NCI-H2029 (cell line): ENCODE data around the gene PDIA6.

ENCODE experiments used
- DNase-seq: peaks from one replicate; lab custom pipeline; 2025; lab: John Stamatoyannopoulos, UW

PDIA6 gene

GRCh38 chr2:10764096-10764785 is 48.3 kb downstream of the PDIA6 start:
- DNase-seq = no peak

DNA sequence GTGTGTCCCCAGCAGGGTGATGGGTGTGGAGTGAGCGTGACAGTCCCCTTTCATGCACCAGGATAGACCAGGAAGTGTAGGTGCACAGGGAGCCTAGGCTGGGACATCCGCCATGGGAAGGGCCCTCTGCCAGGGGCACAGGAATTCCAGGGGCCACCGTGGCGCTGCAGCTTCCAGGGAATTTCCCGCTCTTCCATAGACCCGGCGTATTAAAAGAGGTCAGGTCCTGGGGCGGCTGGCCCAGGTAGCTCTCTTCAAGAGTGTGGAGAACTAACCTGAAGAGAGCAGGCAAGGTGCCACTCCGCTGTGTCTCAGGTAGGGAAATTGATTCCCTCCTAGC is 49.2 kb downstream of the PDIA6 start:
- no peak for DNase-seq

GRCh38 chr2:10762651-10763460 is 49.7 kb downstream of the PDIA6 start:
- DNase-seq = no peak

DNA sequence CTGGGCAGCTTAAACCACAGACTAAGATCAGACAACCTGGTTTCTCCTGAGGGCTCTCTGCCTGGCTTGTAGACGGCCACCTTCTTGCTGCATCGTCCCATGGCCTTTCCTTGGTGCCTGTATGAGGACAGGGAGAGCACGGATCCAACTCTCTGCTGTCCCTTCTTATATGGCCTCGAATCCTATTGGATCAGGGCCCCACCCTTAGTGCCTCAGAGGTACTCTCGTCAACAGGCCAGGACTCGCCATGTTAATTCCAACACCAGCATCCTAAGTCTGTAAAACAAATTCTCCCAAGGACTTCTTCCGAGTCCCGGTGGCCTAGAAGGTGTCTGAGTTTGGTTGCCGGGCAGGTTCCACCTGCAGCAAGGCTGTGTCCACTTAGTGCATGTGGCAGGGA is 51.0 kb downstream of the PDIA6 start:
- no peak for DNase-seq

GRCh38 chr2:10760794-10761504 is 51.6 kb downstream of the PDIA6 start:
- DNase-seq = no peak

GRCh38 chr2:10759151-10759714 is 53.4 kb downstream of the PDIA6 start:
- no peak for DNase-seq

GRCh38 chr2:10757814-10758286 is 54.7 kb downstream of the PDIA6 start:
- no peak for DNase-seq

DNA sequence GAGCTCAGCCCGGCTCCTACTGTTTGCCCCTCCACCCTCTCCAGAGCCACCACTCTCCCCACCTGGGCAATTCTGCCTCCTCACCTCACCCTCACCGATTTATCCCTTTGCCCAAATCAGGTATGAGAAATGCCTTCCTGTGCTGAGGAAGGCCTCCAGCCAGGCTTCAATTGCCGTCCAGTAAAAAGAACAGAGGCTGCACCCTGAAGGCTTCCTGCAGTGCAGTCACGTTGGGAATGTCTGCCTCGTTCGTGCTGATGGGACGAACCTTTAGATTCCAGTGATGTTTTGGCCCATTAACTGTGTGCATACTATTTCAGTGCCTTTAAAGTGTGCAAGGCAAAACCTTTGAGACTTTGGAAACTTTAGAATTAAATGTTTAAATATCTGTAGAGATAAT is 57.0 kb downstream of the PDIA6 start:
- no peak for DNase-seq

- DNase-seq = no peak
Observed at GRCh38 chr2:10753876-10754275, 58.7 kb downstream of the PDIA6 start.

DNA sequence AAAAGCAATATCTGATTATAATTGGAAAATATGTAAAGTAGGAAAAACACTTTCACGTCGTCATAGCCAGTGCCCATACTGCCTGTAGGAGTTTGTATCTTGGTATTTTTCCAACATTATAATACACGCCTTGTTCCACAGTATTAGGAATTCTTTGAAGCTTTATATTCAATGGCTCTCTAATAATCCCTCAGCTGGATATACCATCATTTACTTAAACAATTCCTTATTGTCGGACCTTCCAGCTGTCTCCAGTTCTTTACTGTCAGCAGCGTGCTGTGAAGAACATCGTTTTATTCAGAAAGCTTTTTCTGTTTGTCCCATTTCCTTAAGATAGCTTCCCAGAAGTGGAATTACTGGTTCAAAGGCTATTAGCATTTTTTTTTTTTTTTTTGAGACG is 59.4 kb downstream of the PDIA6 start:
- no peak for DNase-seq

GRCh38 chr2:10752236-10752635 is 60.3 kb downstream of the PDIA6 start:
- no peak for DNase-seq

DNA sequence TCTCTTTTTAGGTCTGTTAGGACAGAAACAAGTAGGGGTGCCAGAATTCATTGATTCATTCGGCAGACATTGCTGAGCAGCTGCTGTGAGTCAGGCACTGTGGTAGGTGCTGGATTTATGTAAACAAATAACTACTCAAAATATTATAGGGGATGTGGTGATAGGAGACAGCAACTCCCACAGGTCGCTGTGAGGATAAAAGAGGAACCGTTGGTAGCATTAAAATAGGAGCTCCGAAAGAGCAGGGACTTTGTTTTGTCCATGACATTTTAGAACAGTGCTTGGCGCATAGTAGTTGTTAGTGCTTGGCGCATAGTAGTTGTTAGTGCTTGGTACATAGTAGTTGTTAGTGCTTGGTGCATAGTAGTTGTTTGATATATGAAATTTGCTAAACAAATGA is 62.0 kb downstream of the PDIA6 start:
- no peak for DNase-seq

DNA sequence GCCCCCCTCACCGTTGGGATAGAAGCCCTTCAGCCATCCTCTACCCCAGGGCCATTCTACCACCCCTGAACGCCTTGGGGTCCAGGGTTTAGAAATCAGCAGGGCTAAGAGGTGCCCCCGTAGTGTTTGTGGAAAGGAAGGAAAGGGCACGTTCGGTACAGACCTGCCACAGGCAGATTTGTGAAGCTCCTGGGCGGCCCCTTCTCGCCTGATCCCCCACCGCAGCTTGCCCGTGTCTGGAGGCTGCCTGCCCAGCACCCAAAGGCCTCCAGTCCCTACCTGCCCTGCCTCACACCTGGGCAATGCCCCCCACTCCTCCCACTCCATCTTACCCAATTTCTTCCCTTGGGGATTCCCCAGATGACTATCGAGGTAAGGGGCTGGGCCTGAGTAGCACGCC is 69.9 kb downstream of the PDIA6 start:
- no peak for DNase-seq

GRCh38 chr2:10741139-10741538 is 71.4 kb downstream of the PDIA6 start:
- no peak for DNase-seq

DNA sequence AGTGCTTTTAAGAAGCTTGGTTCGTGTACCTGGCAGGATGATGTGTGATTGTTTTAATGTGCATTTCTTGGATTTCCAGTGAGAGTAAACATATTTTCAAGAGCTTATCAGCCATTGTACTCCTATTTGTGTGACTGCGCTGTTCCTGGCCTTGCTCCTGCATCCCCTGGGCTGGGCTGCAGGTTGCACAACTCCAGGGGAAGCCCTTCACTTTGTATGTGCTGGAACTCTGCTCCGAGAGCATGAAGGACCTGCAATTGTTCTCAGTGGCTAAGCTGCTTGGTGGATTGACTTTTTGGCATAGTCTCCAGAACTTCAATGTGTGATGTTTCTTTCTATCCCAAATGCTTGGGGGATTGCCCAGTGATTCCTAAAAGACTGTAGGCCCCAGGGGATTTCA is 72.4 kb downstream of the PDIA6 start:
- no peak for DNase-seq

DNA sequence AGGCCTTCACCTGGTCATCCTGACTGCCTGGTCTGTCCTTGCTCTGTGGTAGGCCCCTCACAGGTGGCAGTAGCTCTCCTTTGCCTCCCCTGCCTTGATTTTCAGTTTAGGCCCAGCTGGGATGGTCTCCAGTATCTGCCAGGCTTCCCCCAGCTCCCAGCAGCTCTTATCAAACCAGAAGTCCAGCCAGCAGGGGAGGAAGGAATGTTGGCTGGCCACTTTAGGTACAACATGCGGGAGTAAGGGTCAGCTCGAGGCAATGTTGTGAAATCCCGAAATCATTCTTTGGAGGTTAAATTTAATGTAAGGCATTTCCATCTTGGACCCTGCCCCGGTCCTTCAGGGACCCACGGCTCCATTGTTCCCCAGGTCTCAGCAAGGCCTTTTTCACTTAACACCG is 74.4 kb downstream of the PDIA6 start:
- no peak for DNase-seq

DNA sequence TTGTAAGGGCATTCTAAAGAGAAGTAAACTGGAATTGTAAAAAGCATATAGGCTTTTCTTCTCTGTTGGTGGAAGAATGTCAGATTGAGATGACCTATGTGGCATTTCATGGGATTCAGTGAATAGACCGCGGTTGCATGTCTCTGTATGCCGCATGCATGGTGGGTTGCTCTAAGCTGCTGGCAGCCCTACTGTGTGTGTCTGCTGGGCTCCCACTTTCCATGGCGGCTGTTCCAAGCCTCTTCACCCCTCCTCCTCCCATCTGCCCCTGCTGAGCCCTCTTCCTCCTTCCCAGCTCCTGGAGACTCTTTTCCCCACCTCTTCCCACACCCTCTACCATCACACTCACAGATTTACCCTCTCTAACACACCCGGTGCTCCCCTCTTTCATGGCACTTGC is 78.6 kb downstream of the PDIA6 start:
- no peak for DNase-seq

- no peak for DNase-seq
Observed at GRCh38 chr2:10733566-10733925, 79.0 kb downstream of the PDIA6 start.
